HL-60/S4 (cell line): ENCODE results near the gene ACOT7.

Source experiments
- in situ Hi-C: fragments of 300-500 bp; cut with MboI; formaldehyde crosslinking; loops from 2 replicates; pipeline ENCODE4 v1.14.3; 2022; ENCODE audit warnings: low sequenced_read_pairs

ACOT7 gene

GRCh38 chr1:6294080-6294889 lies 99.3 kb downstream of the ACOT7 start:
- in situ Hi-C loops: no loop called here

DNA sequence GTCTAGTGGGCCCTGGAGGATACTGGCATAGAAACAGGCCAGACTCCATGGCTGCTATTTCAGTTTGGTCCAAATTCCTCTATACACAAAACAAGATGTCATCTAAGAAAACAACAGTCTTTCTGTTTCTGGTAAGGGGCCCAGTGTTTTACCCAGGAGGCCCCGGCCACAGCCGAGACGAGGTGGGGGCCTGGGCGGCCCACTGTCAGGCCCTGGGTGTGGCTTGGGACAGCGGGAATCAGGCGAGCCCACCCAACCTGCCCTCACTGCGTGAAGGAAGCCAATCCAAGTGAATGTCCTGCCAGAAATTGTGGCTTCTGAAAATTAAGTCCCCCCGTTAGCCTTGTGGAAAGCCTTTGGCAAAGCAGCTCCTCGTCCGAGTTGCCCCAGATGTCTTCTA lies 101.5 kb downstream of the ACOT7 start:
- in situ Hi-C loops: no loop called here

- in situ Hi-C loops: no loop called here
Measured at GRCh38 chr1:6288665-6289064, 104.9 kb downstream of the ACOT7 start.

DNA sequence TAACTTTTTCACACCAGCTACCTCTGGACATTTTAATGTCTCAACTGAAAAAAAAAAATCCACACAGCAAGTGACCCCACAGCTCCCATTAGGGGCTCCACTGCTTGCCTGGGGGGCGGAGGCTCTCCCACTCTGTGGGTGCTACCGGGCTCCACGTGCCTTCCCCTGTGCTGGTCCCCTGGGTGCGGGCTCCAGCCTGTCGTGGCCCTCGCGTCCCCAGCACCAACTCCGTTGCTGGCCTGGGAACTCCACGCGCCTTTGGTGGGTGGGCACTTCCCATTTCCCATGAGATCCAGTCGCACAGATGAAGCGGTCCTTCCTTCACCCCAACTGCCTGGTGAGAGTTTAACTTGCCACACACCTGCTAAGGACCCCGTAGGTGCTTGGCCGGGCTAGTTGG lies 105.5 kb downstream of the ACOT7 start:
- in situ Hi-C loops: no loop called here

GRCh38 chr1:6287431-6287886 lies 106.1 kb downstream of the ACOT7 start:
- in situ Hi-C loops: no loop called here

DNA sequence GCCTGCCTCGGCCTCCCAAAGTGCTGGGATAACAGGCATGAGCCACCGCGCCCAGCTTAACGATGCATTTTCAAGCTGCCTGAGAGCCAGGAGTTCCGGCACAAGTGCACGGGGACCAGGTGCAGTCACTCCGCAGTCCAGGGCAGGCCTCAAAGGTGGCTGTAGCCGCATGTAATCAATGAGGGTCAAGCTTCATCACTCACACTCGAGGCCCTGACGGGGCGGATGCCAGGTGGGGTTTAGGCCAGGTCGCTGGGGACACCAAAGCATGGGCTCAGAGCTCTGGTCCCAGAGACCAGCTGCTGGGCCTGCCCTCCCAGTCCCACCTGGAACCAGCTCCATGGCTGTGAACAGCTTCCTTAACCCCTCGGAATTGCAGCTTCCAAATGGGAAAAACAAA lies 106.5 kb downstream of the ACOT7 start:
- in situ Hi-C loops: no loop called here

GRCh38 chr1:6286266-6286665 lies 107.3 kb downstream of the ACOT7 start:
- in situ Hi-C loops: no loop called here

- in situ Hi-C loops: no loop called here
Measured at GRCh38 chr1:6285336-6285735, 108.2 kb downstream of the ACOT7 start.

- in situ Hi-C loops: no loop called here
Measured at GRCh38 chr1:6282577-6283270, 110.8 kb downstream of the ACOT7 start.

GRCh38 chr1:6281511-6282402 lies 111.8 kb downstream of the ACOT7 start:
- in situ Hi-C loops: no loop called here

- in situ Hi-C loops: no loop called here
Measured at GRCh38 chr1:6280761-6281451, 112.7 kb downstream of the ACOT7 start.

- in situ Hi-C loops: no loop called here
Measured at GRCh38 chr1:6279613-6280383, 113.8 kb downstream of the ACOT7 start.

- in situ Hi-C loops: no loop called here
Measured at GRCh38 chr1:6279066-6279465, 114.5 kb downstream of the ACOT7 start.

DNA sequence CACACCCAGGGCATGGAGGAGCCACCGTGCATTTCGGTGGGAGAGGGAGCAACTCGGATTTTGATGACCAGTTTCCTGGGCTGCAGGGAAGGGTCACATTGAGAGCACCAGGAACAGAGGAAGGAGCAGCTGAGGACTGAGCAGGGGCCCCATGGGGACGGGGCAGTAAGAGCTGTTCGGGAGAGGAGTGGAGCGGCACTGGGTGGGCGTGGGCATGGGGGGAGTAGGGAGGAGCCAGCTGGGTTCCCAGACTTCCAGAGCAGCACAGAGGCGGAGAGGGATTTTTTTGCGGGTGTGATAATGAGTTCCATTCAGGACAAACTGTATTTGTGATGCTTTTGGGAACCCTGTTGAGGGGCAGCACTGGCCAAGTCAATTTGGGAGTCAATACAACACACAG lies 115.3 kb downstream of the ACOT7 start:
- in situ Hi-C loops: no loop called here

- in situ Hi-C loops: no loop called here
Measured at GRCh38 chr1:6276811-6277555, 116.6 kb downstream of the ACOT7 start.

DNA sequence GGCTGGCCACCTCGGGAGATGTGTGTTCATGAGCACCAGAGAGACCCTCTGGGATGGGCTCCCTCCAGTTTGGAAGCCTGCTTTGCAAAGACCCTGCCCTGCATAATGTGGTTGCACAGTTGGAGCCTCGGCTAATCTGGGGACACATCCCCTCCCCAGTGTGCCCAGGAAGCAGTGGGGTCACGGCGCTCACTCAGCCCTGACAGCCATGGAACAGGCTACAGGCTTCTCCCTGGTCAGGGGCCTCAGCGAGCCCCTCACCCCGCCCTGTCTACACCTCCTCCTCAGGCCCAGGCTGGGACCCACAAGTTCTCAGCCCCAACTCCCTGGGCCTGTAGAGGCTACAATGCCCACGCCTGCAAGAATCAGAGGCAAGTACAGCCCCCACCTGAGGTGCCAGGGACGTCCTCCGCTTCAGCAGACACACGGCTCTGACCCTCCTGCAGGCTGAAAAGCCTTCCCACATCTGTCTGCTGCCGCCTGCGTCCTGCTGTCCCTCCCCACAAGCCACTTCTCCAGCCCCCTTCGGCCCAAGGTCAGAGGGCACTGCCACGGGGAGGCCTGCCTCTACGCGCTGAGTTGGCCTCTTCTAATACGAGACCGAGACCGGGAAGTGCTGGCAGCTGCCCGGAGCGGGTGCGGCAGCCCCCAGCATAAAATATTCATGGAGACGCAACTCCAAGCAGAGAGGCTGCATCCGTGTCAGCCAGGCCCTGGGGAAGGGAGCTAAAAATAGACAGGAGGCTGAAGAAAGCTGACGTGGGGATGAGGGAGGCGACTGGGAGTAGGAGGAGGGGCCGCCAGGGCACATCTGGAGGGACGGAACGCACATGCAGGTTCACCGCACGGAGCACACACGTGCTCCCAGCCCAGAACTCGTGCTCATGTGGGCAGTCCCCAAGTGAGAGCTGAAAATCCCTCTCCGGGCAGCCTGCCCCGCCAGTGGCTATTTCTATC lies 117.5 kb downstream of the ACOT7 start:
- in situ Hi-C loops: no loop called here

- in situ Hi-C loops: no loop called here
Measured at GRCh38 chr1:6274622-6275139, 118.9 kb downstream of the ACOT7 start.

DNA sequence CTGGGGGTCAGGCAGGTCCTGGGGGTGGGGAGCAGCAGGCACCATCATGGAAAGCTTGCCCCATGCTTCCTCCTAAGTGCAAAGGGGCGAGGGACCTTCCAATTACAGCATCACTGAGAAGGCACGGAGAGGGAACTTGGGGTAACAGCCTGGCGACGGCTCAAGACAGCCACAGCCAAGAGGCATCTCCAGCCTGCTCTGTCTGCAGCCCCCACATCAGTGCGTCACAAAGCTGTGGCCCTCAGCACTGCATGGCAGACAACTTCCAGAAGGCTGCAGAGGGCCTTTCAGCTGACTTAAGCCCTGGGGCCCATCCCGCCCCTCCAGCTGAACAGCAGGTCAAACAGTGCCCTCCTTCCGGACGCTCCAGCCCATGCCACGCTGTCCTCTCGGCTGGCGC lies 119.5 kb downstream of the ACOT7 start:
- in situ Hi-C loops: no loop called here
